GM21786 (cell line): ENCODE measurements around the gene REST.
"Not testable (repeated sequence)": the region's sequence is repeated elsewhere in the genome, so short reads cannot be mapped to it uniquely, and the experiment has no call there.

Experiments
- ATAC-seq: cut with Tn5 transposase; IDR thresholded peaks from one replicate; pipeline ENCODE4 v1.9.1; 2021; ENCODE audit not compliant: unreplicated experiment

Gene REST

GRCh38 chr4:56909086-56909894 lies 1.6 kb downstream of the REST start:
- peak; percentile 24 for ATAC-seq

- no peak for ATAC-seq
These were observed 2.7 kb downstream of the REST start for GRCh38 chr4:56910172-56910967.

GRCh38 chr4:56914336-56914735 lies 6.6 kb downstream of the REST start:
- ATAC-seq: no peak

GRCh38 chr4:56914977-56915376 lies 7.3 kb downstream of the REST start:
- ATAC-seq: not testable (repeated sequence)

- no peak for ATAC-seq
These were observed 19.5 kb downstream of the REST start for GRCh38 chr4:56927196-56927595.

- ATAC-seq: no peak
These were observed 22.9 kb downstream of the REST start for GRCh38 chr4:56930638-56931037.

- ATAC-seq: no peak
These were observed 24.2 kb downstream of the REST start for GRCh38 chr4:56931924-56932323.

GRCh38 chr4:56937262-56937661 lies 29.6 kb downstream of the REST start:
- no peak for ATAC-seq

- ATAC-seq: not testable (repeated sequence)
These were observed 32.1 kb downstream of the REST start for GRCh38 chr4:56939826-56940225.

GRCh38 chr4:56940403-56940802 lies 32.7 kb downstream of the REST start:
- ATAC-seq: no peak

- ATAC-seq: no peak
These were observed 33.3 kb downstream of the REST start for GRCh38 chr4:56940971-56941370.

- no peak for ATAC-seq
These were observed 33.7 kb downstream of the REST start for GRCh38 chr4:56941403-56941802.

GRCh38 chr4:56953680-56954520 lies 46.2 kb downstream of the REST start:
- ATAC-seq: no peak

- no peak for ATAC-seq
These were observed 50.4 kb downstream of the REST start for GRCh38 chr4:56958111-56958517.

GRCh38 chr4:56959100-56959499 lies 51.4 kb downstream of the REST start:
- ATAC-seq: no peak

- no peak for ATAC-seq
These were observed 53.4 kb downstream of the REST start for GRCh38 chr4:56961107-56961500.

- ATAC-seq: no peak
These were observed 63.7 kb downstream of the REST start for GRCh38 chr4:56971383-56971782.

GRCh38 chr4:56972389-56972788 lies 64.7 kb downstream of the REST start:
- ATAC-seq: no peak

- ATAC-seq: no peak
These were observed 65.1 kb downstream of the REST start for GRCh38 chr4:56972809-56973208.

- no peak for ATAC-seq
These were observed 65.6 kb downstream of the REST start for GRCh38 chr4:56973336-56973735.

- ATAC-seq: no peak
These were observed 68.7 kb downstream of the REST start for GRCh38 chr4:56976283-56976836.
